Measurements from ENCODE around the gene RETSAT.
A peak's percentile ranks its signal among the peaks of the same experiment; 100 is the strongest.
"Not testable (repeated sequence)": the region's sequence is repeated elsewhere in the genome, so short reads cannot be mapped to it uniquely, and the experiment has no call there.

The RETSAT gene

DNA sequence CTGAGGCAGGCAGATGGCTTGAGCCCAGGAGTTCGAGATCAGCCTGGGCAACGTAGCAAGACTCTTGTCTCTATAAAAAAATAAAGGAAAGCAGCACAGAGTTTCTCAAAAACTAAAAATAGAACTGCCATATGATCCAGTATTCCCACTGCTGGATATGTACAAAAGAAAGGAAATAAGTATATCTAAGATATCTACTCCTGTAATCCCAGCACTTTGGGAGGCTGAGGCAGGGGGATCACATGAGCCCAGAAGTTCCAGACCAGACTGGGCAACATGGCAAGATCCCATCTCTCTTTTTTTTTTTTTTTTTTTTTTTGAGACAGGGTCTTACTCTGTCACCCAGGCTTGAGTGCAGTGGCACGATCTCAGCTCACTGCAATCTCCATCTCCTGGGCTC is 24.6 kb downstream of the RETSAT start:
- not testable (repeated sequence) for DNase-seq

DNA sequence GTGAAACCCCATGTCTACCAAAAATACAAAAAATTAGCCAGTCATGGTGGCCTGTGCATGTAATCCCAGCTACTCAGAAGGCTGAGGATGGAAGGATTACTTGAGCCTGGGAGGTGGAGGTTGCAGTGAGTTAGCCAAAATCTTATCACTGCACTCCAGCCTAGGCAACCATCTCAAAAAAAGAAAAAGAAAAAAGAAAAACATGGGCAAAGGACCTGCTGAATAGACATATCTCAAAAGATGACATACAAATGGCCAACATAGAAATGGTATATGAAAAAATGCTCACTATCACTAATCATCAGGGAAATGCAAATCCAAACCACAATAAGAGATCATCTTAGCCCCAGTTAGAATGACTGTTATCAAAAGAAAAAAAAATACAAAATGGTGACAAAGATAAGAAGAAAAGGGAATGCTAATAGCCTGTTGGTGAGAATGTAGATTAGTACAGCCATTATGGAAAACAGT is 25.1 kb downstream of the RETSAT start:
- no peak for DNase-seq

DNA sequence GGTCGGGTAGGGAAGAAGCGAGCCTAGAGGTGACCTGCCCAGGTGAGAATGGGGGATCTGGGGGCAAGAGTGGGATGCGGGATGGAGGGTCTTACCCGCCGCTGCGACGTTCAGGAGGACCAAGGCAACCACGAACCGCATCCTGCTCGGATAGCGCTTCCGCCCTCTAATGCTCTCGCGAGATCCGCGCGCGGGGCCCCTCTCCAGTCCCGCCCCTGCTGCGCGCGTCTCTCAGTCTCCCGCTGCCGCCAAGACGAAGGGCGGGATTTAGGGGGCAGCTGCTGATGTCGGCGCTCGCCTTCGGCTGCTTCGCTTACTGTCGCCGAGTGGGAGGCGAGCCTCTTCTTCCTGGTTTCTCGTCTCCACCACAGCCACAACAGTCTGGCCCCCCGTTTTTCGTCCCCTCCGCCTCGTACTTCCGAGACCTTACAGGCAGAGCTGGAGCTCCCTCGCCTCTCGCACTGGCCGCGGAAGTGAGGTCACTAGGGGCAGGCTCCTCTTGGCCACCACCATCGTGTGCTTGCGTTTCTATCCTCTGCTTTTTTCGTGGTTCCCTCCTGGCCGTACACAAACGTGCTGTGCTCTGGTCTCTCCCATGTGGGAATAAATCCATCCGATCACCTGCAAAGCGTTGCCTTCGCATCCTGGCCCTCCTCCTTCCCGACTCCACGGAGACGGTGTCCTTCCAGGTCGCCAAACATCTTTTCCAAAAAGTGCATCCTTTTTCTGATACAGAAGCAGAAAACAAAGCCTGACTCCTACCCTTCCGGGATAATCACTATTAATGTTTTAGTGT is 26.3 kb downstream of the RETSAT start, which contains the start of gene TGOLN2:
Gene TGOLN2 (minus strand): TSS at position 168 of the 796 bp plus-strand sequence. CDS start 27 bp downstream, at position 141.
- peak; percentile 96 for DNase-seq

DNA sequence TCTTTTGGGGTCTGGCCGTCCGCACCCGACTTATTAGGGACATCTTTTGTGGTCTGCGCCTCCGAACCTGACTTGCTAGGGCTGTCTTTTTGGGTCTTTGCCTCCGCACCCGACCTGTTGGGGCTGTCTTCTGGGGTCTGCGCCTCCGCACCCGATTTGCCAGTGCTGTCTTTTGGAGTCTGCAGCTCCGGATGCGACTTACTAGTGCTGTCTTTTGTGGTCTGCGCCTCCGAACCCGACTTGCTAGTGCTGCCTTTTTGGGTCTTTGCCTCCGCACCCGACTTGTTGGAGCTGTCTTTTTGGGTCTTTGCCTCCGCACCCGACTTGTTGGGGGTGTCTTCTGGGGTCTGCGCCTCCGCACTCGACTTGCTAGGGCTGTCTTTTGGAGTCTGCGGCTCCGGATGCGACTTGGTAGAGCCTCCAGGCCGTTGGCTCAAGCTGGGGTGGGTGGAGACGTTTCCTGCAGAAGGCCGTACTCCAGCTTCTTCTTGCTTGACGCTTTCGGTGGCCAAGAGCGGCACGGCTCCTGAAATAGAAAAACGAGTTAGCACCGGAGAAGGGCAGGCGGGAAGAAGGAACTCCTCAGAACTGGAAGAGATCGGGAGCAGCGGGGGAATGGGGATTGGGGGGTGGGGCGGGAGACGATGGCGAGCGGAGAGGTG is 27.0 kb downstream of the RETSAT start:
- no peak for DNase-seq

DNA sequence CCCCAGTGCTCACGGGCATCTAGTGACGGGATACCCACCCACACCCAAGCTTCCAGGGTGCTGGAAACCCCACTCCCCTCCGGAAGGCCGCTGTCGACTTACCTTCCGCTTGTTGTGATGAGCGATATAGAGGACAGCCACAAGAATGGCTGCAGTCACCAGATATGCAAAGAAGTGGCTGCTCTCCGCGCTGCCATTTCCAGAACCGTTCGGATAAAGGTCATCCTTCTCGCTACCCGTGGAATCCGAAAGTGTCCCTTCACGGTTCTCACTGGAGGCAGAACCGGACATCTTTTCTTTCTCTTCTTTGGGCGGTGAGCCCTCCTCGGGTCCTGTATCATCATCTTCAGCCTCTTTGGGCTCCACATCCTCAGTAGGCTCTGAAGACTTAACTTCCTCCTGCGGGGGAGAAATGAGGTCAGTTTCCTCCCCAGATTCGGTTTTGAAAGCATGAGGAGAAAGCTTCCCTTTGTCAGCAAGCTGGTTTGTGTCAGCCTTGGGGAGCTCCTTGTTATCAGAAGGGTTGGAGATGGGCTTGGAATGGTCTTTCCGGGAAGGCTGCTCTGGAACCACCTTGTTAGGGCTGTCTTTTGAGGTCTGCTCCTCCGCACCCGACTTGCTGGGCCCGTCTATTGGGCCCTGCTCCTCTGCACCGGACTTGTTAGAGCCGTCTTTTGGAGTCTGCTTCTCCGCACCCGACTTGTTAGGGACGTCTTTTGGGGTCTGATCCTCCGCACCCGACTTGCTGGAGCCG is 27.7 kb downstream of the RETSAT start:
- DNase-seq, result peak; percentile 84

DNA sequence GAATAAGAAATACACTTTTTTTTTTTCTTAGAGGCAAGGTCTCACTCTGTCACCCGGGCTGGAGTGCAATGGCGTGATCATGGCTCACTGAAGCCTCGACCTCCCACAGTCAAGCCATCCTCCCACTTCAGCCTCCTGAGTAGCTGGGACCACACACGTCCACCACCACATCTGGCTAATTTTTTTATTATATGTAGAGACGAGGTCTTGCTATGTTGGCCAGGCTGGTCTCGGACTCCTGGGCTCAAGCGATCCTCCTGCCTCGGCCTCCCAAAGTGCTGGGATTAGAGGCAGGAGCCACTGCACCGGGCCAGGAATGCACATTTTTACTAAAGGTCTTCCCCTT is 28.9 kb downstream of the RETSAT start:
- DNase-seq, result no peak

DNA sequence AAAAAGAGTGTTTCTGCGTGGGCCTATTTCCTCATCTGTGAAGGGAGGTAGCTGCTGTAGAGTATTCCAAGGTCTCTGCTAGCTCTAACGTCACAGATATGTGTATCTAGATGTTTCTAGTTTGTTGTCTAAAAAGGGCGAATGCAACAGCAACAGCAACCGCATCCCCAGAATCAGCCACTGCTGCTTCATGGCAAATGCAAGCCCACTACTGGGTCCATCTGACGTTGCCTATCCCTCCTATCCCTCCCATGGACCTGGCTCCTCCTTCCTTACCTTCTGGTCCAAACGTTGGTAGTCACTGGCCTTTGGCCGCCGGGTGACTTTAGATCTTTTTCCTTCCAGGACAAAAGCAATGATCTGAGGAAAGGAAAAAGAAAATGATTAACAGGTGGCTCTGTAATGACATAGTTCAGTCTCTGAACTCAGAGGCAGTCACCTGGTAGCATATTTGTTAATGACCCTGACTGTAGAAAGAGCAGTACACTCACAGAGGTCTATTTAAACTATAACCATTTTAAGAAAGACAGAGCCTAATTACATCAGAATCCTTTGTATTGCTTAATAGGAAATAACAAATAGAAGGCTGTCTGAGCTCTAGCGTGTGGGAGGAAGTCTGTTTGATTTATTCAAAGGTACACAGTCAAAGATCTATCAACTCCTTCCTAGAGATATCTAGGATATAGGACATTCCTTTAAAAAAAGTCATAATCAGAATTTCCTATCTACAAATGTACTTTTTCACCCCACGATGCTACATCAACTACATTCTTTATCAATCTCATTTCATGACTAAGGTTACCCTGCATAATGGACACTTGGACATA is 29.5 kb downstream of the RETSAT start:
- DNase-seq, result no peak

DNA sequence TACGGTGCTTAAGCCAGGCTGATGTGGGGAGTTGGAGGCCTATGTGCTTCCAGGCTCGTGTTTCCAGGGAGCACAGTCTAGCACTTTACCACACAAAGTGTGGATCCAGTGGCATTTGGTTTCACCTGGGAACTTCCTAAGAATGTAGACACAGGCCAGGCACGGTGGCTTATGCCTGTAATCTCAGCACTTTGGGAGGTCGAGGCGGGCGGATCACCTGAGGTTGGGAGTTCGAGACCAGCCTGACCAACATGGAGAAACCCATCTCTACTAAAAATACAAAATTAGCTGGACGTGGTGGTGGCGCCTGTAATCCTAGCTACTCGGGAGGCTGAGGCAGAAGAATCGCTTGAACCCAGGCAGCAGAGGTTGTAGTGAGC is 30.4 kb downstream of the RETSAT start:
- not testable (repeated sequence) for DNase-seq

DNA sequence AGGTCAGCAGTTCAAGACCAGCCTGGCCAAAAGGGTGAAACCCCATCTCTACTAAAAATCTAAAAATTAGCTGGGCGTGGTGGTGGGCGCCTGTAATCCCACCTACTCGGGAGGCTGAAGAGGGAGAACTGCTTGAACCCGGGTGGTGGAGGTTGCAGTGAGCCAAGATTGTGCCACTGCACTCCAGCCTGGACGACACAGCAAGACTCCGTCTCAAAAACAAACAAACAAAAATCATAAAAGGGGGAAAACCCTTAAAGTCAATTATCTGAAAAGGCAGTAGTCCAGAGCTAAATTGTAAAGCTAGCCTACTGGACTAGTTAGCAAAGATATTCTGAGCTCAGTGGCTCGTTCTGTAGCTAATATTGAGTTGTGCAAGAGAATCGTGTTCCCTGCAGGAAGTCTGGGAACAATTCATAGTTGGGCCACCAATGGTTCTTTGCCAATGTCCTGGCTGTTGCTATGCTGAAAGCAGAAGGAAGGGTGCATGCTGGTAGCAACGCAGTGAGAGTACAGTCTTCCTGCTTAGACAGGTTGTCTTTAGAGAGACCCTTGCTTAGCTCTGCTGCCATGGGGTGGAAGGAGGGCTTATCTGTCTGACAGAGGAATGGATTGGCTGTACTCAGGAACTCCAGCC is 30.9 kb downstream of the RETSAT start:
- DNase-seq, result no peak

DNA sequence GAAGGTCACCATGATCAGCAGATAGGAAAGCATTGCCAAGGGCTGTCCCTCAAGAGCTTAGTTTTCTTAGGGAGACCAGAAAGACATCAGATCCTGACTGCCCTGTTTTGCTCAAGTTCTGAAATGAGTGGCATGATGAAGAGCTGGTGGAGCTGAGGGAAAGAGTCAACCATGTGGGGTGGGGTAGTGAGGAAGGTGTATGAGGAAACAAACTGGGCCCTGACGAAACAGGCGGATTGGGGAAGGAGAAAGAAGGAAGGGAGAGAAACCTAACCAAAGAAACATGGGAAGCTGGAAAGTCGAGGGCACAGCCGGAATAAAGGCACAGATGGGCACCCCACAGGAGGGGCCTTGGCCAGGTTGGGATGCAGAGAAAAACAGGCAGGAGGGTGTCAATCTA is 34.5 kb downstream of the RETSAT start:
- DNase-seq, result no peak

DNA sequence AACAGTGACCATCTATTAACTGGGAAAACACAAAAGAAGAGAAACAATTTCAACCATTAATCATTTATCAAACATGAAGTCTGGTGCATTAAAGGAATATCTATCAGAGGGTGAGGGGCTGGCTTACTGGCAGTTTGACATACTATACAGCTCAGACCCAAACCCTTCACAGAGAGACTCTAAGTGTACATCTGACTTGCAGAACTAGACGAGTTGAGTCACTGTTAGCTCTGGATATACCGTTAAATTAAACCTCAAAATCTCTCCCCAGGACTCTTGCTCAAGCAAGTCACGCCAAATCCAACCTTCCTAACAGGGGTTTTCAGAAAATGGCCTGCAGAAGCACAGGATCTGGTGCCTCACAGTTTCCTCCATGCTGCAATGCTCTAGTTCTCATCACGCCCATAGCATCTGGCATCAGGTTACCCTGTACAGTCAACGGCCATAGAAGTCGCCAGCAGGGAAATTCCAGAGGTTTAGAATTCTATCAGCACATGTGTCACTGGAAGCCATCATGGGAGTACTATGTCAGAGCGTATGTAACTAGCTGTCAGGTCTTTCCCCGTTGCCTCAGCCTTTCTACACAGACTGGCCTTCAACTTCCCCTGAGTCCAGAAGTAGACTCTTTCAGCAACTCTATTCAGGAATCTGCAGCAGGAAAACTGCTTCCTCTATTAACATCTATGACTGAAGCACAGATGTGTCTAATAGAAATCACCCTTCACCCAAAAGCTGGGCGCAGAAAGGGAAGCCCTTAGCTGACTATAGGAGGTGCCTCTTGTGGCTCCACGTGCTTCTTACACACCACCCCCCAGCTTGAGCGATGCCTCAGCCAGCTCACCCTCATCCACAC is 35.9 kb downstream of the RETSAT start:
- DNase-seq, result peak; percentile 72

DNA sequence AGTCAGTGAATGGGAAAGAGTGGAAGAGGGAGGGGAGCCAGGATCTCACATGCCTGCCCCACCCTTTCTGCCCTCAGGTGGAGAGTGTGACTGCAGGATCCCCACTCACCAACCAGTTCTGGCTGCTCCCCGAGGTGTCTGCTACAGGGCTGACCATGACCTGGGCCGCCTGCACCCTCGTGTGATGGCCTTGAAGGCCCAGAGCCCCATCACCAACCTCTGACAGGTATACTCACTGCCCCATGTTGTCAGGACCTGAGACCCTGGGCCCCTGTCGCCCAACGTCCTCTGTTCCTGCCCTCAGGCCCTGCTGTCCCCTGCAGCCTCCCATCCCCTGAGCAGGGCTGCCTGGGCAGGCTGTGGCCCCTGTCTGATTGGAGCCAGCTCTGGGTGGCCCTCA is 38.4 kb downstream of the RETSAT start:
- not testable (repeated sequence) for DNase-seq

DNA sequence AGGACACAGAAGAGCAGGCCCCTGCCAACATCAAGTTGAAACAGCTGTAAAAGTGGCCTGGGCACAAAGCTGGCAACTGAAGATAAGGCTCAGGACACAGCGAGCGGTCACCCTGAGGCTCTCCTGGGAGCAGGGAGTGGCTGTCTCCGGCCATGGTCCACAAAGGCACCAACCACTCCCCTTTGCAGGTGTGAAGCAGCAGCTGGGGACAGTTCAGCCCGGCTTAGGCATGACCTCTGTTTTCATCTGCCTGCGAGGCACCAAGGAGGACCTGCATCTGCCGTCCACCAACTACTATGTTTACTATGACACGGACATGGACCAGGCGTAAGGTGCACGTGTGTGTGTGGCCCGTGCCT is 39.5 kb downstream of the RETSAT start:
- no peak for DNase-seq

DNA sequence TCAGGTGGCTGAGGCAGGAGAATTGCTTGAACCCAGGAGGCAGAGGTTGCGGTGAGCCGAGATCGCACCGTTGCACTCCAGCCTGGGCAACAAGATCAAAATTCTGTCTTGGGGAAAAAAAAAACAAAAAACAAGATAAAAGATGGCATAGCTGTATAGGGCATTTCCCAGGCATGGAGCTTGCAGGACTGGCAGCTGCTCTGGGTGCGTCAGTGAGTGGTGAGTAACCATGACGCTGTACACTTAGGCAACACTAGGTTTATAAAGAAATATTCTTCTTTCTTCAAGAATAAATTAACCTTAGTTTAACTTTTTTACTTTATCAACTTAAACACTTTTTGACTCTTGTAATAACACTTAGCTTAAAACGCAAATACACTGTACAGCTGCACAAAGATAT is 41.9 kb downstream of the RETSAT start:
- no peak for DNase-seq

DNA sequence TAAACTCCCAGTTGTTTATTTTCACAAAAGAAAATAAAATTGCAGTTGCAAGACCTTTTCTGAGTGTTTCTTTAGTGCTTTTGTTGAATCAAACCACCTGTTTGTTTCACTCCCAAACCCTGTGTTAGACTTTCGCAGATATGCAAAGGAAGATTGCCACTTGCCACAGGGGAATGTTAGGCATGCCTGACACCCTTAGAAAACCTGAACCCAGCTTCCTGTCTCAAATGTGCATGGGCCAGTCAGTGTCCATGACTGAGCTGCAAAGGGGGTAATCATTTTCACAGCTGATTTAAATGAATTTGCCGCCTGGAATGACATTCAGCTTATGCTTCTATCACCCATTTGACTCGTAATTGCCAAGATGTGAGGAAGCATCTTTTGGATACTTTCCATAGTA is 44.0 kb downstream of the RETSAT start:
- DNase-seq, result no peak

DNA sequence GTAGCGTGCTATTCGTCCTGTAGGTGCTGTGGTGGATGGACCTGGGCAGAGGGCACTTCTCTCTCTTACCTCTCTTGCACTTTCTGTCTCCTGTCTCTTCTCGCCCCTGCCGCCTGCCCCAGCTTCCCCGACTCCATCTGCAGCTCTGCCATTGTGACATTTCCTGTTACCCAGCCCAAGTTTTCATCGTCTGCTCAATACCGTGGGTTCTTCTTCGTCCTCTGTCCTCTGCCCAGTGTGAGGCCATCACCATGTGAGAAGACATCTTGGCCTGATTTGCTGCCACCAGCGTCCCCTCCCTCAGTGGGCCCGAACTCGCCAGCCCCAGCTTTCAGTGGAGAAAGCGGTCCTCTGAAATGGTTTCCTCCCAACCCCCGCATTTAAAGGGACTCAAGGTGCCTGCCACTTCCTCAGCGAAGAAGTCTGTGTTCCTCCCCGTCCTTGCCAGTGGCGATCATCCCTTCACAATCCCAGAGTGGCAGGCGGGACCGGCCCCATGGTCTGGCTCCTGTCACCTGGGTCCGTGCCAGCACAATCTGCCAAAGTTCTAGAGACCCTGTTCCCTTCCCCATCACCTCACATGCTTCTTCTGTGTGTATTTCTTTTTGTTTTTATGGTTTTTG is 44.5 kb downstream of the RETSAT start:
- DNase-seq, result no peak

DNA sequence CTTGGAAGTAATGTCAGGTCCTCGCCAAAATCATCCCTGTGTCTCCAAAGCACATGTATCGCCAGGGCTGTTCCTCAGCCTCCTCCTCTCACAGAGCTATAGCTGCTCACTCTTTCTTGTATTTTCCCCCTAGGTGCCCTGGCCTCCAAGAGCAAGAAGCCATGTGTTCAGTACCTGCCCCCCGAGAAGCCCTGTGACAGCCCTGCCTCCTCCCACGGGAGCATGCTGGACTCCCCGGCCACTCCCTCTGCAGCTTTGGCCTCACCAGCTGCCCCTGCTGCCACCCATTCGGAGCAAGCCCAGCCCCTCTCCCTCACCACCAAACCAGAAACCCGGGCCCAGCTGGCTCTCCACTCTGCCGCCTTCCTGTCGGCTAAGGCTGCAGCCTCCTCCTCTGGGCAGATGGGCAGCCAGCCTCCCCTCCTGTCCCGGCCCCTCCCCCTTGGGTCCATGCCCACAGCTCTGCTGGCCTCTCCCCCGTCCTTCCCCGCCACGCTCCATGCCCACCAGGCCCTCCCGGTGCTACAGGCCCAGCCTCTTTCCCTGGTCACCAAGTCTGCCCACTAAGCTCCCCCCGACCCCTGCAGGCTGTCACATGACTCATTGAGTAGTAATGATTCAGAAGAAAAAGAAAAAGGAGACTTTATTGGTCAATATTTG is 45.3 kb downstream of the RETSAT start:
- DNase-seq, result no peak

DNA sequence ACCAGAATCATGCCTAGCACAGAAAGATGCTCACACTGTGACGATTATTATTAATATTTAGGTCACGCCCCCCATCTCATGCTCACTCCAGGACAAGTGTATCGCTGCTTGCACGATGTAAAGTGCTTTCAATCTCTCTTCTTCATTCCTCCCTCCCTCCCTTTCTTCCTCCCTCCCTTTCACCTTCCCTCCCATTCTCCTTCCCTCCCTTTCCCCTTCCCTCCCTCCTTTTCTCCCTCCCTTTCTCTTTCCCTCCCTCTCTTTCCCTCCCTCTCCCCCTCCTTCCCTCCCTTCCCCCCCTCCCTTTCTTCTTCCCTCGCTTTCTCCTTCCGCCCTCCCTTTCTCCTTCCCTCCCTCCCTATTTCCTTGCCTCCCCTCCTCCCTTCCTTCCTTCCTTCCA is 46.1 kb downstream of the RETSAT start:
- DNase-seq, result no peak

DNA sequence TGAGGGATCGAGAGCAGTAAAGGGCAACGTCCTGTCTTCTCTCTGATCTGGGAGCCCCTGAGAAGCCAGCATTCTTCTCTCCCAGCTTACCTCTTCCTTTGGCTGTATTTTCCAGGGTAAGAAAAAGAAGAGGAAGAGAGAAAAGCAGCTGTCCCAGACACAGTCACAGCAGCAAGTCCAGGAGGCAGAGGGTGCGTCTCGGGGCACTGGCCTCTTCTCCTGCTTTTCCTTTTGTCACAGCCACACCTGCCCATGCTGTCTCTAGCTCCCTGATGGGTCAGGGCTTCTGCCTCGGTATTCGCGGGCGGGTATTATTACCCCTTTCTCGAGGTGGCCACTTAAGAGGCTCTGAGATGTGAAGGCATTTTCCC is 46.8 kb downstream of the RETSAT start:
- DNase-seq, result no peak

DNA sequence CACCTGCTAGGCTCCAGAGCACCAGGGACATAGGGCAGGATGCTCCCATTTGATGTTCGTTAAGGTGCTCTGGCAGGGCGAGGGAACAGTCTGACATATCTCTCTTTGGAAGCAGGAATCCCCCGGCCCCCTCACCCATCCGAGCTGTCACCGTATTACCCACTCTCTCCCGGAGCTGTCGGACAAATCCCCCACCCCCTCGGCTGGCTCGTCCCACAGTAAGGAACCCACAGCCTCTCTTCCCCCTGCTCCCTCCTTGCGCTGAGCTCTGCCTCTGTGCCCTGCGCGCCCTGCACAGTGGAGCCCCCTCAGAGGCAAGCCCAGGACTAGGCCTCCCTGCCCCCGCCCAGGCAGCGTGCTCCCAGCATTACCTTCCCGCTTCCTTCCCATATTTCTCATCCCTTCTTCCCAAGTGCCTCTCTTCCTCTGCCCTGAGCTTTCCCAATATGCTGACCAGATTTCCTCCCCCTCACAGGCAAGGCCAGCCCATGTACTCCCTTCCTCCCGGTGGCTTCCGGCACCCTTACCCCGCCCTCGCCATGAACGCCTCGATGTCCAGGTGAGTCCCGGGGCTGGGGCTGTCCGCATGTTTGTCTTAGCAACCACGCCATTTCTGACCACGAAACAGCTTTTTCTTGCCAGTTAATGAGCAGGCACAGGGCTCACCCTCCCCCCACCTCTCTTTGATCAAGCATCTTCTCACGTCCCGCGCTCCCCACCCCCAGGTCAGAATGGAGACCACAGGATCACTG is 50.4 kb downstream of the RETSAT start:
- DNase-seq, result no peak

All from activated CD8-positive, alpha-beta memory T cell treated with anti-CD3 and anti-CD28 coated beads for 24 hours (primary cell).